Measurements from ENCODE around the gene SKAP2.

Gene SKAP2, protein sequence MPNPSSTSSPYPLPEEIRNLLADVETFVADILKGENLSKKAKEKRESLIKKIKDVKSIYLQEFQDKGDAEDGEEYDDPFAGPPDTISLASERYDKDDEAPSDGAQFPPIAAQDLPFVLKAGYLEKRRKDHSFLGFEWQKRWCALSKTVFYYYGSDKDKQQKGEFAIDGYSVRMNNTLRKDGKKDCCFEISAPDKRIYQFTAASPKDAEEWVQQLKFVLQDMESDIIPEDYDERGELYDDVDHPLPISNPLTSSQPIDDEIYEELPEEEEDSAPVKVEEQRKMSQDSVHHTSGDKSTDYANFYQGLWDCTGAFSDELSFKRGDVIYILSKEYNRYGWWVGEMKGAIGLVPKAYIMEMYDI

DNA sequence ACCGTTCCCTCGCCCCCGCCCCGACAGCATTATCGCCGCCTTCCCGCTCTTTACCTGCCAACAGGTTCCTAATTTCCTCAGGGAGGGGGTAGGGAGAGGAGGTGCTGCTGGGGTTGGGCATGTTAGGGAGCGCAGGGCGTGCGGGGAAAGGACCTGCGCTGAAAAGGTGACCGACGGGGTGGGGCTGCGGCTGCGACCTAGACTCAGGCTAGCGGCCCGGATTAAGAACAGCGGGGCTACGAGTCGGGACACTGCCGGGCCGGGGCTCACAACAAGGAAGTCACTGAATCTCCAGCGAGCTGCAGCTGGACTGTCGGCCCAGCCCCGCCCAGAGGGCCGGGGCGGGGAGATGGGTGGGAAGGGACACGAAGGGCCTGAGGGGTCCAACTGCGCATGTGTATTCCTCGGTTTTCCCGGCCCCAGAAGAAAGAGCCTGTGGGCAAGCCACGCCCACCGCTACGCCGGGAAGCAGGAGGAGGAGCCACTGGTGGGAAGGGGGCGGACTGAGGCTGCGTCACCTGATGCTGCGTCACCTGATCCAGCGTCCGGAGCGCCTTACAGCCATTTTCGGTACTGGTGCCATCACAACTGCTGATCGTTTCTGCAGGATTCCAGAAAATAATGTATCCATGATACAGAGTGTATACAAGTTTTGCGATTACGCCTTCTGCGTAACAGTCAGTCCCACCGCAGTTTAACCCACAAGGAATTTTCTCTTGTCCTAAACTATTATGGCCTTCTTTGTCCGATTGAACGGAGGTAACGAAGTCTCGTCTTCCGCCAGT lies at the start of gene SKAP2:
TSS of gene SKAP2 (minus strand) at position 282 of the 785 bp plus-strand sequence. CDS start at position 121, 161 bp downstream.
- DNase-seq (ENCODE audit: low read depth in 2 of 2): peak; percentile 21 to 62

DNA sequence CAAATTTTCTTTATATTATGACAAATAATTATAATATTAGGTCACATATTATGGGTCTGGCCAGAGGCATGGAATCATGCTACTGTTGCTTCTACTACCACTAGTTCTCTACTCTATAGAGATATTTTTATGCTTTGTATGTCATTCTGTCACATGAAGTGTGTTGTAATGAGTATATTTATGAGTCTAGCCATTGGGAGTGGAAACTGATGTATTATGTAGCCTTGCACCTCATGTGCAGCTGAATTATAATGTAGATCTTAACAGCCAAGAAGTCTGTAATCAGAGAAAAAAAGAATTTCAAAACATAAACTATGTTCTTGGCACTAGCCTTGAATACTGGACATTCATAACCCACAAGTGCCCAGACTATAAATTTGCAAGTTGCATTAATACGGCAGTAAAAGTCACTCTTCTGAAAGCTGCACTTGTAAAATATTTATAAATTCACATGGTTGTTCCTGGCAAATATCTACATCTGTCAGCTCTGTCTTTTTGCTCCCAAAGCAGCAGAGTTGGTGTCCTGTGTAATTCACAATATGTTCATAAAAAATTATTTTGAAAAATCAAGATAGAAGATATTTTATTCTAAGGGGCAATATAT lies 48.6 kb upstream of the SKAP2 start:
- DNase-seq (ENCODE audit: low read depth in 2 of 2): no peak

DNA sequence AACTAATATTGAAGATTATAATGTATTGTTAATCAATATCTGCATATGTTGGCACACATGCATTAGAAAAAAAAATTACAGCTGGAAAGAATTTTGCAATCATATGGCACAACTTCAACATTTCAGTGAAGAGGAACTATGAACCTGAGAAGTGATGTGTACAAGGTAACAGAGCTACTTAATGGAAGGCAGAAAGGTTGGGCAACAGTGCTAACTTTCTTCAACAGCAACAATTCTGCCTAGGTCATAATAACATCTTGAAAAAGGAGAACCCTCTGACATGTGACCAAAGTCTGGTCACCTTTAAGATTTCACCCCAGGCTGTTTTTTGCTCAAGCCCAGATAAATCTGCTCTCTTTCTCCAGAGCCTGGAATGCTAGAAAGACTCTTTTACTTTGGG lies 47.9 kb upstream of the SKAP2 start:
- DNase-seq (ENCODE audit: low read depth in 2 of 2): no peak

DNA sequence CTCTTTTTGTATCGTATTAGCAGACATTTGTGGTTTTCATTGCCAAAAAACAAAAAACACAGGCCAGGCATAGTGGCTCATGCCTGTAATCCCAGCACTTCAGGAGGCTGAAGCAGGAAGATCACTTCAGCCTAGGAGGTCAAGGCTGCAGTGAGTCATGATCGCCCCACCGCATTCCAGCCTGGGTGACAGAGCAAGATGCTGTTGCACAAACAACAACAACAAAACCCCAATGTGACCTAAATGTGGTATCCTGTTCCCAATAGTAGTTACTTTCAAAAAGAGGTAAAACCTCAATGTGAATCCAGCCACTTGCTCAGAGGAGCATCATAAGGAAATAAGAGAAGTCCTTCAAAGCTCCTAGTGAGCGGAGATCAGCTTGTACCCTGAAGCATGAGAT lies 45.8 kb upstream of the SKAP2 start:
- no peak for DNase-seq (ENCODE audit: low read depth in 2 of 2)

DNA sequence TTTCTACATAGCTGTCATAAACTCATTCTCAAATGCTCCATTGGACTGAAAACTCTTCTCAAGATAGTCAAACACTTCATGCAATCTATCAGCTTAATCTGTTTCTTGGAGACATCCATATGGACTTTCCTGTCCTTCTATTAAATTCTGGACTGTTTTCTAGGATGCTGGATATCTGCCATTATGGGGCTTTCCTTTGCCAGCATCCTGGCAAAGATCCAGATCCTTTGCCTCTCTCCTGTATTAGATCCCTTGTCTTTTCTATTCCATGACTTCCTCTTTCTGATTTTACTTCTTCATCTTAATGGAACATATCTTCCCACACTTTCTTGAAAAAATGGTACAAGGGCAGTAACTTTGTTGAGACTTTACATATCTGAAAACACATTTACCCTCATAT lies 35.9 kb upstream of the SKAP2 start:
- no peak for DNase-seq (ENCODE audit: low read depth in 2 of 2)

DNA sequence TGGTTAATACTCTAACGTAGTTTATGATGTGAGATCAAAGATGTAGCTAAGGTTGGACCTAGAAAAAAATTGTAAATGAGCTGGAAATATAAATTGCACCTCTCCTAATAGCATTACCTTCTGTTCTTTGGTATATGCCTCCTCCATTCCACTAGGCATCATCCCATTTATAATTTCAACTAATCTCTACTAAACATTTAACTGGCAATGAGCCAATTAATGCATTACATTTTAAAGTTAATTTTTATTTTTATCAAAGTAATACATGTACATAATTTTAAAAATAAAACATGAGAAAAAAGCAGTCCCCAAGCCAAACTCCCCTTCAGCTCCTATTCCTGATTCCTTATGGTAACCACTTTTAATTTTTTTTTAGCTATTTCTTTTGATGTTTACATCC lies 35.1 kb upstream of the SKAP2 start:
- DNase-seq (ENCODE audit: low read depth in 2 of 2): no peak

DNA sequence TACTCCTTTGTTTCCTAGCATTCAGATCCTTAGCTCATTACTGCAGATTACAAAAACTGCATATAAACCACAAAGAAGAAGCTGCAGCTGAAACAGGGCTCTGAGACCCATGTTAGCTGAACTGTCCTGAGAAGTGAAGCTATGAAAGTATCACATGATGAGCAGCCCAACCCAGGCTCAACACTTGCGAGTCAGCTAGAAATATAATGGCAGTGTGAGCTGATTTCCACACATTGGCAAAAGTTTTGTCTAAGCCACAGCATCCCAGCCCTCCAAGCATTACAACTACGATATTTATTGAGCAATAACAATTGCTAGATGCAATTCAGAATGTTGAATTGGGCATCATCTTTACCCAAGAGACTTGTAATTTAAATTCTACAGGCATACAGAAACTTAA lies 34.5 kb upstream of the SKAP2 start:
- no peak for DNase-seq (ENCODE audit: low read depth in 2 of 2)

DNA sequence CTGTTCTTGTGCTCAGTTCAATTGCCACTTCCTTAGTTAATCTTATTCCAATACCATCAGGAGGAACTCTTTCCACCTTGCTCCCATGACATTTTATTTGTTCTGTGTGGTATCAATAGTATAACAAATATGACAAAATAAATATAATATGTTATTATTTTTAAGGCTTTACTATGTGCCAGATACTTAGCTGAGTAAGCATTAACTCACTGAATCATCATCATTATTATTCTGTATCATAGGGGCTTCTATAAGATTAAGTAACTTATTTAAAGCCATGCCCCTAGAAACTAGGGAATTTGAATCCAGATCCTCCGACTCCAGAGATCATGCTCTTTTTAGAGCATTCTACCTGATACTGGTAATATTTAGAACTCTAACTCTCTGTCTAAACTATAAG lies 33.5 kb upstream of the SKAP2 start:
- no peak for DNase-seq (ENCODE audit: low read depth in 2 of 2)

DNA sequence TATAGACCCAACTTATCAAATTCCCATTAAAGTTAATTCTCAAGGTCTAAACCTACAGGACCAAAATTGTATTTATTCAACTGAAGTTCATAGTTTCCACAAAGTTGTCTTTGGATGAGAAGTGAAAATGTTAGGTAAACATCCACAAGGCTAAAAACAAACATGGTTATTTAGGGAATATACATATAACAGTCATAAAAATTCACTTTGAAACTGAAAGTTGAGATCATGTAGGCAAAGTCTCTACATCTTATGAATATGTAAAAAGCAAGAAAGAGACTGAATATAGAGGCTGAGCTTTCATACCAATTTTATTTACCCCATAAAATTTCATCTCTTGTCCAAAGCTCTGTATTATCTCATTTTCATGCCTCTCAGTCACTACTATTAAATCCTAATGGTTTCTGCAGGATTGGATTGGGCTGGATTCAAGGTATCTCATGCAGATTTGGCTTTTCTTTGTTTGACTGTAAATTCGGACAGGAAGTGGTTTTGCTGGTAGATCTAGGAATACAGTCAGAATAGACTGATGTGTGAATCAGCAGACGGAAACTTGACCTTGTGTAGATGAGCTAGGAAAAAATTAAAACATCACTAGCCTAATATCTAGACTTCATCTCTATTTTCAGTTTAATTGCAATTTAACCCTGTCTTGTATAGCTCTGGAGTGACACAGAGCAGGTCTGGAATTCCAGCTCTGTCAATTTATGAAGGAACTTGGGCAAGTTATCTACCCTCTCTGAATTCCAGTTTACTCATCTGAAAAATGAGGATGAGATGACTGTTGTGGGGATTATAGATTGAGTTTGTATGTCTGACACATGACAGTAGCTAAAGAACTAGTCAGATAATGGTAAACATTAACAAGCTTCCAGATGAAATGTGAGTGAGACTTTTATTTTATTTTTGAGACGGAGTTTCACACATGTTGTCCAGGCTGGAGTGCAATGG lies 27.3 kb upstream of the SKAP2 start:
- DNase-seq (ENCODE audit: low read depth in 2 of 2): no peak

DNA sequence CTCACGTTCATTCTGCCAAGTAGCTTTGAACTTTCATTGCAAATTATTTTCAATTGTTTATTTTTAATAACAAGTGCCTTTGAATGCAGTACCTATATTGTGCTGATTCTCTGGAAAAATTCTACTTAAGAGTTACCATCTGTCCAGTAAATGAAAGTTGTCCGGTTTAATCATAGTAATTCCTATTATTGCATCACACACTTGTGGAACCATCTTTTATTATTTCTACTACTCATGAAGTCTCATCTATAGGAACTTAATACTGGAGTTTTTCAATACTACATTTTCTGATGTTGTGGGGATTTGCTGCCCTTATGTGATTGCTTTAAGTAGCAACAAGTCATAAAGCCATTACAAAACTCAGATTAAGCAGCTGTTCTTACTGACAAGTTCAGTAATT lies 16.5 kb upstream of the SKAP2 start:
- no peak for DNase-seq (ENCODE audit: low read depth in 2 of 2)

DNA sequence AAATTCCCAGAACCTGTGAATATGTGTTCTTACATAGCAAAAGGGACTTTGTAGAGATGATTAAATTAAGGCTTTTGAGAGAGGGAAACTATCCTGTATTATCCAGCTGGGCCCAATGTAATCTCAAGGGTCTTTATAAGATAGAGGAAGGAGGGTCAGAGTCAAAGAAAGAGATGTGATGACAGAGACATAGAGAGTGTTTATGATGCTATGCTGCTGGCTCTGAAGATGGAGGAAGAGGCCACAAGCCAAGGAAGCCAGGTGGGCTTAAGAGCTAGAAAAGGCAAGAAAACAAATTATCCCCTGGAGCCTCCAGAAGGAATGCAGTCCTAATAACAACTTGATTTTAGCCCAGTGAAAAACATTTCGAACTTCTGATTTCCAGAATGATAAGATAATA lies 15.3 kb upstream of the SKAP2 start:
- no peak for DNase-seq (ENCODE audit: low read depth in 2 of 2)

DNA sequence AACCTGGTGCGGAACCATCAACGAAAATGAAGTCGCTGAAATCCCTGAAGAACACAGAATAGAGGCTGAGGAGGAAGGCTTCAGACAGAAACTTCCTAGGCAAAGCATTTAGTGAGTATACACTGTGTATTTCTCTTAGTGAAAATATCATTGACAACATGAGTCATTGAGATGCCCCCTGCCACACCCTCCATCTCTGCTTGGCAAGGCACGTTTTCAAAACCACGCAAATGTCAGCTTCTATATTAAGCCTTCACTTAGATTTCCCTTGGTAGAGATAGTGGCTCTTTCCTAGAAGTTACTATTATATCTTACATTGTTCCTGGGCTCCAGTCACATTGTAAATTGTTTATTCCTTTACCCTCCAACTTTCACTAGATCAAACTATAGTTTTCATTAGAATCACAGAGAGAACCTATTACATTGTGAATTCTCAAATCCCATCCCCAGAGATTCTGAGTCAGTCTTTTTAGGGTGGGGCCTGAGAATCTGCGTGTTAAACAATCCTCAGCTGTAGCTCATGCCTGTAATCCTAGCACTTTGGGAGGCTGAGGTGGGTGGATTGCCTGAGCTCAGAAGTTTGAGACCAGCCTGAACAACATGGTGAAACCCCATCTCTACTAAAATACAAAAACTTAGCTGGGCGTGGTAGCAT lies 4.6 kb upstream of the SKAP2 start:
- DNase-seq (ENCODE audit: low read depth in 2 of 2): no peak

DNA sequence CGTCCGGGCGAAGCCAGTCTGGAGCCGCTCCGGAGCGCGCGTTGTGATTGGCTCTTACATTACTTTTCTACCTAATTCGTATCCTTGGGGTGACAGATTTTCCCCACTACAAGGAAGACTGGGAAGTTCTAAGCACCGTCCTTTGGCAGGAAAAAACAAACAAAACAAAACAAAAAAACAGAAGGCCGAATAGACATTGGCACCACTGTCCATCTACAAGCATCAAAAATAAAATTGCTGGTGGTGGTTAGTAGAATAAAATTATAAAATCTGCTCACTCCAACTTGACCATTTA lies 651 bp upstream of the SKAP2 start:
- no peak for DNase-seq (ENCODE audit: low read depth in 2 of 2)

DNA sequence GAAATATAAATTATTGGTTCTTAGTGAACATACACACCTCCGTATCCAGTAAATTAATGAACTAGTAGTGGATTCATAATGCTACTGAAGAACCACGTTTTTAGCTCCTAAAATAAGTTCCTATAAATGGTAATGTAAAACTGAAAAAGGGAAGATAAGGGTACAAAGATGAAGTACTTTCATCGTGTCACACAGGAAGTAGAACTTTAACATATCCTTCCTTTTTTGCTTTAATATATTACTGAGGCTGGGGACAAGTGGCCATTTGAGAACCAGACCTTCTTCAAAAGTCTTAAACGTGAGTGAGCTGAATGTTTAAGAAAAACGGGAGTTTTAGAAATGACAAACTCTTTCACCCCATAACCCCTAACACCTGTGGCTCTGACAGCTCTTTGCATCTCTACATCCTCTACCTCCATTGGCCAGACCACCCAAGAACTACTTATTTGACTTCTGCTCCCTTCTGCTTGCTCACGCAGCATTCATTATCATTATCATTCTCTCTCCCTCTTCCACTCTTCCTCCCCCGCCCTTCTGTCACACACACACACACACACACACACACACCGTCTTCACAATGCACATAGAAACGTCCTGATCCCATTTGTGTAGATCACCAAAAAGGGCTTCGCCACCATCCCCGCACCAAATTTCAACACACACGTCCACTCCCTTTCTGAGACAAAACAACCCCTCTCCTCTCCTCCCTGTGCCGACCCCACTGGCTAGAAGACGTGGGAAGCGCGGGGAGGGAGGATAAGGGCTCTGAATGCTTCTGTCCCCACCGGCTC lies 677 bp downstream of the SKAP2 start:
- DNase-seq (ENCODE audit: low read depth in 2 of 2): no peak

DNA sequence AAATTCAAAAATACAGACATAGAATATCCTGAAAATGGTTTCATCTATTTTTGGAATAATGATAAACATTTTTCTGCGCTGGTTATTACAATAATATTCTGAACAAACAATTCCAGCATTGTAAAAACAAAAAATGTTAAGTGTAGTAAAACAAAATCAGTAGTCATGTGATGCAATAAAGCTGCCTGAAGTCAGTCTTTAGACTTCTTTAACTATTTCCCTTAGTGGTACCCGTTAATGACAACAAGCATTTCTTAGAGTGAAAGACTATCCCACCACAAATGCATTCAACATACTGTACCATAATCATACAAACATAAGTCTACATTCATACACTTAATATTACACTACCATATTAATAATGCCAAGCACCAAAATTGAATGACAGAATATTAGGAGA lies 1.6 kb downstream of the SKAP2 start:
- no peak for DNase-seq (ENCODE audit: low read depth in 2 of 2)

DNA sequence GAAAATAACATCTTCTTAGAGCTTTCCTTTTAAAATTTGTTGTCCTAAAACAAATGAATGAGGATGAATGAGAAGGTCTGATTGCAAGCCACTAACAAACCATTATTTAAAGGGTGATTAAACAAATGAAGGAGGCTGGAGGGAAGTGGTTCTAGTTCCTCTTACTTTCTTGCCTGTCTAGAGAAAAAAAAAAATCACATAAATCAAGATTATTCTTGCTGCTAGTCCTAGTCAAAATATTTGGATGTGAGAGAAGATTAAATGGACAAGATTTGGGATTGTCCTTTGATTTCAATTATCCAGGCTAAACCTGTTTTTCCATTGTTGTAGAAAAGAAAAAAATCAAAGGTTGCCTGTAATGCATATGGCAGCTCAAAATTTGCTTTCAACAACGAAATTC lies 3.3 kb downstream of the SKAP2 start:
- no peak for DNase-seq (ENCODE audit: low read depth in 2 of 2)

DNA sequence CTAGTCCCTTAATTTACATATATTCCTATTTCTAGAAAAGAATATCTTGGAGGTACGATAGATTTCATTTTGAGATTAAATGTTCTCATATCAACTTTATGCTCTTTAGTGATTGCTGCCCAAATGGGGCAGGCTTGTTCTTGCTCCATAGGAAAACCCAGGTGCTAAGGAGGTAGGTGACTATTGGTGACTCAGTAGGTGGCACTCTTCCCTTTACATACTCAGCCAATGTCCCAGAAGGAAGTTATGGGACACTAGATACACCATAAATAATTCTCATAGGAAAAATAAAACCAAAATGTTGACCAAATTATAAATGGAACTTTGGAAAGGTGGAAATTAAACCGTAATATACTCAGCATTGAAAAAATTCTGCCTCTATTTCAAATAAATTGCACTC lies 4.0 kb downstream of the SKAP2 start:
- no peak for DNase-seq (ENCODE audit: low read depth in 2 of 2)

DNA sequence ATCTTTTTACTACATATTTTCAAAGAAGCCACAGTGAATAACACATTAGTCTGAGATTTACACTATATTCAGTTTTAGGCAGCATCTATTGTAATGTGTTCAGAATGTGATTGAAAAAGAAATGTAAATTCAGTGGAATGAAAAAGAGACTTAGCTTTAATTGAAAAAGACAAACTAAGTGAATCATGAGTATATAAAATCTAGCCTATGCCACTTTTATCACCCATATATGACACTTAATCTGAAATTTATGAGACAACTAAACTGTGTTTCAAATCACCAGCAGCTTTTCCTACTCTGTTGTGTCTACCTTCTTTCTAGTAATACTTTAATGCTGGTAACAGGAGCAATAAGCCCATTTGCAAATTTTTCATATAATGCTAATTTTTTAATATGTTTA lies 4.7 kb downstream of the SKAP2 start:
- DNase-seq (ENCODE audit: low read depth in 2 of 2): no peak

DNA sequence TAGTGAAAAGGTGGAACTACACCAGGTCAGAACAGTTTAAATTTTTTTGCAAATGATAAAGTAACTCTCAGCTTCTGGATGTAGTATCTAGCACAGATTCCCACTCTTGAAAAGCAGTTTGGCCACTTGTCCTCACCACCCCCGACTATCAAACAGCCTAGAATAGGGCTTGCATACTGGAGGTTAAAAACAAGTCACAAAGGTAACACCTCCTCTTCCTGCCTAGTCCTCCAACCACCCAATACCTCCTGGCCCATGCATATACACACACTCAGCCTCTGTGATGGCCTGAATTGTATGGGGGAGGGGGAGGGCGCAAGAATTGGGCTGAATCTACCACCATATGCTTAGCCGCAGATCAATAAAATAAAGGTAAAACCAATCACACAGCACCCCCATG lies 5.7 kb downstream of the SKAP2 start:
- DNase-seq (ENCODE audit: low read depth in 2 of 2): no peak

DNA sequence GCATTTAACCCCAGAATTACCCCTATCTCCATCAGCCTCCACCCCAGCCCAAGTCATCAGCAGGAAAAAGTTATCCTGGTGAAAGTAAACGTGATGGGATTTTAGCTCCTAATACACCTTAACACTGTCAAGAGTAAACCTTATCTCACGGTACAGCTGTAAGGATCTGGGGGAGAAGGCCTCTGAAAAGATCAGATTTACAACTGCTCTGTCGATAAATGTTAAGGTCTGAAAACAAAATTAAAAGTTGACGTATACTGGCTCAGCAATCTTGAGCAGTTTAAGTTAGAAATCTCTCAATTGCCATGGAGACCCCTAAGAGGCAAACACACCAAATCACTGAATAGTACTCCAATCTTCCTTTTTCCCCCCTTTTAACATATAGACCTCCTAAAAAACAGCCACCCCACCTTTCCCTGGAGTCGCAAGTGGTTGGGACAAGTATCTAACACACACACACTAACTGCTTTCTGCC lies 6.1 kb downstream of the SKAP2 start:
- no peak for DNase-seq (ENCODE audit: low read depth in 2 of 2)

Data from stimulated activated CD4-positive, alpha-beta T cell treated with anti-CD3 and anti-CD28 coated beads, Interleukin-1b, Interleukin-23, amount 100 ng/mL, for 1 hour (primary cell).